Measurements from ENCODE around the gene RAP1GAP2.
"Not testable (repeated sequence)": the region's sequence is repeated elsewhere in the genome, so short reads cannot be mapped to it uniquely, and the experiment has no call there.

DNA sequence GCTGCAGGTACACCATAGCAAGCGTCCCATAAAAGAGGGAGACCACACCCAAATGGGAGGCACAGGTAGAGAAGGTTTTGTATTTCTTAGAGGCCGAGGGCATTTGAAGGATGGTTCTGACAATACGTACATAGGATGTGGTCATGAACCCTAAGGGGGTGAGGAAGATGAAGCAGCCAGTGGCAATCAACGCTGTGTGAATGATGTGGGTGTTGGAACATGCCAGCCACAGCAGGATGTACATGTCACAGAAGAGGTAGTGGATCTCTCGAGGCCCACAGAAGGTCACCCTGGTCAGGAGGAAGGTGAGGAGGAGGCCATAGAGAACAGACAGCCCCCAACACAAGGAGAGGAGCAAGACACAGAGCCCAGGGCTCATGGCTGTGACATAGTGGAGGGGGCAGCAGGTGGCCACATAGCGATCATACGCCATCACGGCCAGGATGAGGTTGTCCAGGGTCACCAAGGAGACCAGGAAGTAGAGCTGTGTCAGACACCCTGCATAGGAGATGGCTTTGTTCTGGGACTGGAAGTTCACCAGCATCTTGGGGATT, 266.7 kb downstream of the RAP1GAP2 start:
- TF ChIP-seq ESRRA (CRISPR knock-in tag; IDR thresholded peaks at IDR 0.05; ENCODE audit: borderline replicate concordance); ZBTB21 (CRISPR knock-in tag; IDR thresholded peaks at IDR 0.05; ENCODE audit: borderline replicate concordance); FOXP1 (CRISPR knock-in tag; IDR thresholded peaks at IDR 0.05; ENCODE audit: borderline replicate concordance); NFYB (CRISPR knock-in tag; conservative IDR thresholded peaks at IDR 0.05; ENCODE audit: low read depth); TEAD4 (CRISPR knock-in tag; IDR thresholded peaks at IDR 0.05): not testable (repeated sequence)
- TF ChIP-seq, protein P1, sequence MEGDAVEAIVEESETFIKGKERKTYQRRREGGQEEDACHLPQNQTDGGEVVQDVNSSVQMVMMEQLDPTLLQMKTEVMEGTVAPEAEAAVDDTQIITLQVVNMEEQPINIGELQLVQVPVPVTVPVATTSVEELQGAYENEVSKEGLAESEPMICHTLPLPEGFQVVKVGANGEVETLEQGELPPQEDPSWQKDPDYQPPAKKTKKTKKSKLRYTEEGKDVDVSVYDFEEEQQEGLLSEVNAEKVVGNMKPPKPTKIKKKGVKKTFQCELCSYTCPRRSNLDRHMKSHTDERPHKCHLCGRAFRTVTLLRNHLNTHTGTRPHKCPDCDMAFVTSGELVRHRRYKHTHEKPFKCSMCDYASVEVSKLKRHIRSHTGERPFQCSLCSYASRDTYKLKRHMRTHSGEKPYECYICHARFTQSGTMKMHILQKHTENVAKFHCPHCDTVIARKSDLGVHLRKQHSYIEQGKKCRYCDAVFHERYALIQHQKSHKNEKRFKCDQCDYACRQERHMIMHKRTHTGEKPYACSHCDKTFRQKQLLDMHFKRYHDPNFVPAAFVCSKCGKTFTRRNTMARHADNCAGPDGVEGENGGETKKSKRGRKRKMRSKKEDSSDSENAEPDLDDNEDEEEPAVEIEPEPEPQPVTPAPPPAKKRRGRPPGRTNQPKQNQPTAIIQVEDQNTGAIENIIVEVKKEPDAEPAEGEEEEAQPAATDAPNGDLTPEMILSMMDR (IDR thresholded peaks at IDR 0.05): not testable (repeated sequence)
- TF ChIP-seq, protein P2, sequence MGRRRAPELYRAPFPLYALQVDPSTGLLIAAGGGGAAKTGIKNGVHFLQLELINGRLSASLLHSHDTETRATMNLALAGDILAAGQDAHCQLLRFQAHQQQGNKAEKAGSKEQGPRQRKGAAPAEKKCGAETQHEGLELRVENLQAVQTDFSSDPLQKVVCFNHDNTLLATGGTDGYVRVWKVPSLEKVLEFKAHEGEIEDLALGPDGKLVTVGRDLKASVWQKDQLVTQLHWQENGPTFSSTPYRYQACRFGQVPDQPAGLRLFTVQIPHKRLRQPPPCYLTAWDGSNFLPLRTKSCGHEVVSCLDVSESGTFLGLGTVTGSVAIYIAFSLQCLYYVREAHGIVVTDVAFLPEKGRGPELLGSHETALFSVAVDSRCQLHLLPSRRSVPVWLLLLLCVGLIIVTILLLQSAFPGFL (CRISPR knock-in tag; IDR thresholded peaks at IDR 0.05; ENCODE audit: borderline replicate concordance): not testable (repeated sequence)
- TF ChIP-seq, protein P3, sequence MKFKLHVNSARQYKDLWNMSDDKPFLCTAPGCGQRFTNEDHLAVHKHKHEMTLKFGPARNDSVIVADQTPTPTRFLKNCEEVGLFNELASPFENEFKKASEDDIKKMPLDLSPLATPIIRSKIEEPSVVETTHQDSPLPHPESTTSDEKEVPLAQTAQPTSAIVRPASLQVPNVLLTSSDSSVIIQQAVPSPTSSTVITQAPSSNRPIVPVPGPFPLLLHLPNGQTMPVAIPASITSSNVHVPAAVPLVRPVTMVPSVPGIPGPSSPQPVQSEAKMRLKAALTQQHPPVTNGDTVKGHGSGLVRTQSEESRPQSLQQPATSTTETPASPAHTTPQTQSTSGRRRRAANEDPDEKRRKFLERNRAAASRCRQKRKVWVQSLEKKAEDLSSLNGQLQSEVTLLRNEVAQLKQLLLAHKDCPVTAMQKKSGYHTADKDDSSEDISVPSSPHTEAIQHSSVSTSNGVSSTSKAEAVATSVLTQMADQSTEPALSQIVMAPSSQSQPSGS (CRISPR knock-in tag; IDR thresholded peaks at IDR 0.05; ENCODE audit: borderline replicate concordance, low read depth): not testable (repeated sequence)
